H9 (cell line): ENCODE measurements around the gene DENND6A. TPM values are rescaled to one million over a fixed set of nuclear protein-coding genes. Genes with fewer than 3 reads are reported as not detected.

ENCODE experiments used
- DNase-seq: peaks from one replicate; pipeline ENCODE4 v3.0.0-alpha.2; 2017
- H2AFZ ChIP-seq: one replicate; pipeline ENCODE4 v1.6.1; 2013; ENCODE audit warnings: mild to moderate bottlenecking, low read length, control low read depth, moderate library complexity
- H2AK5ac ChIP-seq: 2 replicates; pipeline ENCODE4 v1.6.1; 2013; ENCODE audit warnings: low read length, control low read depth, mixed read lengths; ENCODE audit not compliant: insufficient read length
- H2BK120ac ChIP-seq: one replicate; pipeline ENCODE4 v1.6.1; 2013; ENCODE audit warnings: low read depth, mild to moderate bottlenecking, low read length, control low read depth, inconsistent platforms; ENCODE audit not compliant: poor library complexity, severe bottlenecking
- H2BK12ac ChIP-seq: 2 replicates; pipeline ENCODE4 v1.6.1; 2013; ENCODE audit warnings: low read length, control low read depth, mixed read lengths, low read depth; ENCODE audit not compliant: insufficient read length
- H2BK15ac ChIP-seq: 2 replicates; pipeline ENCODE4 v1.6.1; 2013; ENCODE audit warnings: low read depth, low read length, control low read depth
- H2BK20ac ChIP-seq: one replicate; pipeline ENCODE4 v1.6.1; 2013; ENCODE audit warnings: low read depth, mild to moderate bottlenecking, low read length, control low read depth, inconsistent platforms; ENCODE audit not compliant: poor library complexity, severe bottlenecking
- H2BK5ac ChIP-seq: 2 replicates; pipeline ENCODE4 v1.6.1; 2013; ENCODE audit warnings: low read length, control low read depth, mixed read lengths; ENCODE audit not compliant: insufficient read length
- H3K14ac ChIP-seq: 2 replicates; pipeline ENCODE4 v1.6.1; 2013; ENCODE audit warnings: low read length, control low read depth; ENCODE audit not compliant: insufficient read depth
- H3K18ac ChIP-seq: 2 replicates; pipeline ENCODE4 v1.6.1; 2013; ENCODE audit warnings: low read depth, mild to moderate bottlenecking, mixed read lengths, low read length, control low read depth; ENCODE audit not compliant: insufficient read length
- H3K23ac ChIP-seq: 2 replicates; pipeline ENCODE4 v1.6.1; 2013; ENCODE audit warnings: low read length, control low read depth, mixed read lengths, low read depth; ENCODE audit not compliant: insufficient read length
- H3K23me2 ChIP-seq: 2 replicates; pipeline ENCODE4 v1.6.1; 2013; ENCODE audit warnings: low read depth, mild to moderate bottlenecking, mixed read lengths, low read length, control low read depth; ENCODE audit not compliant: insufficient read length, poor library complexity, severe bottlenecking
- H3K27ac ChIP-seq: 2 replicates; pipeline ENCODE4 v1.5.1; 2013; ENCODE audit warnings: low read length, control low read depth, mixed read lengths, low read depth; ENCODE audit not compliant: insufficient read length
- H3K27me3 ChIP-seq: 2 replicates; pipeline ENCODE4 v1.6.1; 2013; ENCODE audit warnings: low read length, control low read depth, inconsistent platforms; ENCODE audit not compliant: insufficient read depth
- H3K4ac ChIP-seq: 2 replicates; pipeline ENCODE4 v1.6.1; 2013; ENCODE audit warnings: low read depth, mild to moderate bottlenecking, control low read depth, inconsistent platforms, low read length, moderate library complexity
- H3K4me1 ChIP-seq: 2 replicates; pipeline ENCODE4 v1.6.1; 2013; ENCODE audit warnings: low read length, control low read depth, inconsistent platforms; ENCODE audit not compliant: insufficient read depth
- H3K4me2 ChIP-seq: 2 replicates; pipeline ENCODE4 v1.6.1; 2013; ENCODE audit warnings: low read length, control low read depth, mixed read lengths; ENCODE audit not compliant: insufficient read length, insufficient read depth
- H3K56ac ChIP-seq: 2 replicates; pipeline ENCODE4 v1.6.1; 2013; ENCODE audit warnings: low read depth, mild to moderate bottlenecking, mixed read lengths, low read length, control low read depth; ENCODE audit not compliant: insufficient read length
- H3K79me1 ChIP-seq: 2 replicates; pipeline ENCODE4 v1.6.1; 2013; ENCODE audit warnings: low read depth, mild to moderate bottlenecking, moderate library complexity, low read length, control low read depth, inconsistent platforms; ENCODE audit not compliant: insufficient read depth, poor library complexity, severe bottlenecking
- H3K79me2 ChIP-seq: 2 replicates; pipeline ENCODE4 v1.6.1; 2013; ENCODE audit warnings: low read length, control low read depth, inconsistent platforms; ENCODE audit not compliant: insufficient read depth
- H3K9ac ChIP-seq: 2 replicates; pipeline ENCODE4 v1.6.1; 2013; ENCODE audit warnings: low read length, control low read depth, mixed read lengths; ENCODE audit not compliant: insufficient read length; ENCODE audit errors: extremely low read depth
- H3K9me3 ChIP-seq: one replicate; pipeline ENCODE4 v1.6.1; 2013; ENCODE audit warnings: low read depth, low read length, inconsistent platforms; ENCODE audit not compliant: control insufficient read depth
- H3T11ph ChIP-seq: one replicate; pipeline ENCODE4 v1.6.1; 2013; ENCODE audit warnings: mild to moderate bottlenecking, low read length, control low read depth, inconsistent platforms
- H4K20me1 ChIP-seq: one replicate; pipeline ENCODE4 v1.6.1; 2013; ENCODE audit not compliant: control insufficient read depth, insufficient read length, insufficient read depth
- H4K5ac ChIP-seq: 2 replicates; pipeline ENCODE4 v1.6.1; 2013; ENCODE audit warnings: low read depth, mild to moderate bottlenecking, mixed read lengths, low read length, control low read depth; ENCODE audit not compliant: insufficient read length
- H4K8ac ChIP-seq: replicated peaks from 2 replicates; pipeline ENCODE4 v1.6.1; 2013; ENCODE audit warnings: low read length, control low read depth, mixed read lengths, low read depth; ENCODE audit not compliant: insufficient read length
- H4K91ac ChIP-seq: 2 replicates; pipeline ENCODE4 v1.6.1; 2013; ENCODE audit warnings: low read depth, mild to moderate bottlenecking, moderate library complexity, mixed read lengths, low read length, control low read depth; ENCODE audit not compliant: insufficient read length
- H3K27ac Mint-ChIP-seq, 3 experiments: 2 replicates in 2 of 3; 3 replicates in 1 of 3; pipeline ENCODE4 v1.8.0; 2020 to 2021; ENCODE audit warnings: mixed read lengths in 3 of 3, mild to moderate bottlenecking in 1 of 3, moderate library complexity in 1 of 3
- H3K27me3 Mint-ChIP-seq: 2 replicates; pipeline ENCODE4 v1.8.0; 2021; ENCODE audit warnings: low read depth, mild to moderate bottlenecking, moderate library complexity, mixed read lengths
- H3K36me3 Mint-ChIP-seq, 3 experiments: 2 replicates in 2 of 3; 3 replicates in 1 of 3; pipeline ENCODE4 v1.8.0; 2020 to 2021; ENCODE audit warnings: low read depth in 3 of 3, mixed read lengths in 3 of 3; ENCODE audit not compliant: insufficient read depth in 1 of 3
- H3K4me1 Mint-ChIP-seq, 2 experiments: 2 replicates each; pipeline ENCODE4 v1.8.0; 2020; ENCODE audit warnings: mixed read lengths in 2 of 2
- H3K4me3 Mint-ChIP-seq, 2 experiments: 2 replicates in 1 of 2; 3 replicates in 1 of 2; pipeline ENCODE4 v1.8.0; 2020 to 2021; ENCODE audit warnings: mild to moderate bottlenecking in 2 of 2, mixed read lengths in 2 of 2, moderate library complexity in 1 of 2
- H3K9me3 Mint-ChIP-seq, 2 experiments: 2 replicates in 1 of 2; 3 replicates in 1 of 2; pipeline ENCODE4 v1.8.0; 2020; ENCODE audit warnings: mild to moderate bottlenecking in 2 of 2, mixed read lengths in 2 of 2, moderate library complexity in 1 of 2
- CTCF ChIP-seq: fragments of 200-600 bp; sonication (generic); conservative IDR thresholded peaks from 3 replicates; pipeline ENCODE4 v1.8.0; 2021; ENCODE audit warnings: antibody characterized with exemption, mild to moderate bottlenecking
- WGBS: extraction: QIAGEN DNeasy Blood & Tissue Kit; methylation state at CpG from one replicate; pipeline ENCODE4 v1.1.7; 2013; ENCODE audit warnings: missing lambda C conversion rate, low lambda C conversion rate, mixed read lengths; ENCODE audit not compliant: insufficient read length; ENCODE audit errors: extremely low coverage; 5-methylcytosine and 5-hydroxymethylcytosine counted together
- total RNA-seq: library from RNA; stranded (reverse); gene quantifications from 2 replicates; pipeline ENCODE4 v1.2.1, GENCODE V29; 2021

DENND6A gene
- total RNA-seq, 1 experiment from 2014 or later: 13.2 TPM

- H4K20me1 ChIP-seq: no peaks in the 10 kb centered on the region
- H3K9me3 ChIP-seq: no peaks in the 10 kb centered on the region
- peak overlapping the region; percentile 42 for H3K14ac ChIP-seq
- H4K91ac ChIP-seq: no peak overlapping the region
- peak overlapping the region; percentile 5; the same call in 1 of the 2 replicates for H3K4ac ChIP-seq
- H2BK20ac ChIP-seq: no peak overlapping the region
- DNase-seq: peak; percentile 64
- peak overlapping the region; percentile 39 for H3K4me2 ChIP-seq
- H3K18ac ChIP-seq: peak overlapping the region; percentile 96
- H3K27ac ChIP-seq: peak overlapping the region; percentile 85
- Mint-ChIP-seq H3K36me3 (peaks cover 4 to 26% (median 23%) of the 10 kb centered on the region in 3 experiments), H3K9me3 (peaks cover 0 to 3% of the 10 kb centered on the region in 2 experiments; a peak in 2 of 5 replicates), H3K4me1 (peaks cover 25 to 29% of the 10 kb centered on the region in 2 experiments), H3K27ac (peak overlapping the region; percentile 100), H3K4me3 (peak overlapping the region; percentile 96 to 99), H3K27me3 (no peaks in the 10 kb centered on the region)
- no peak overlapping the region for H2BK15ac ChIP-seq
- TF ChIP-seq CTCF: no peak
- H3K4me1 ChIP-seq: no peaks in the 10 kb centered on the region
- H3K9ac ChIP-seq: peak overlapping the region; percentile 91
- H2BK120ac ChIP-seq: no peak overlapping the region
- no peak overlapping the region for H2AFZ ChIP-seq
- no peaks in the 10 kb centered on the region for H3K79me1 ChIP-seq
- H2AK5ac ChIP-seq: no peak overlapping the region
- H4K5ac ChIP-seq: peak overlapping the region; percentile 67
- no peak overlapping the region for H3K23ac ChIP-seq
- peak overlapping the region; percentile 4 for H2BK5ac ChIP-seq
- H3K23me2 ChIP-seq: no peaks in the 10 kb centered on the region
- peak overlapping the region; percentile 27 for H3K56ac ChIP-seq
- no peak overlapping the region for H4K8ac ChIP-seq
- no peaks in the 10 kb centered on the region for H3K27me3 ChIP-seq
- H2BK12ac ChIP-seq: no peak overlapping the region
- no peak overlapping the region for H3T11ph ChIP-seq
- no CpG with 5 or more reads among the region's 31 CpGs for WGBS
- H3K79me2 ChIP-seq: peaks cover 34% of the 10 kb centered on the region; the same call in 1 of the 2 replicates
Observed at GRCh38 chr3:57596495-57597126, 96.3 kb downstream of the DENND6A start.
